Tibial nerve (tissue), 4 donors: ENCODE measurements around the gene TMC6.

ENCODE experiments used
- EP300 ChIP-seq, 2 donors: sonication (generic); formaldehyde crosslinking; IDR thresholded peaks; one replicate each; pipeline ENCODE4 v1.6.1; 2017; ENCODE audit warnings: antibody characterized with exemption in 2 of 2, mild to moderate bottlenecking in 1 of 2
- POLR2A ChIP-seq, 2 donors: fragments of 450-650 bp; IDR thresholded peaks; one replicate each; pipeline ENCODE4 v1.6.1; 2017; ENCODE audit warnings: antibody characterized with exemption in 2 of 2, mild to moderate bottlenecking in 2 of 2, moderate library complexity in 2 of 2
- TF ChIP-seq, protein P1 (sequence below), 5 experiments: fragments of 200-600 bp in 3 of 5; fragments of 450-650 bp in 2 of 5; sonication (generic) in 3 of 5; IDR thresholded peaks; one replicate each; pipeline ENCODE4 v1.5.1; 2016 to 2019; ENCODE audit warnings: antibody characterized with exemption in 5 of 5, mild to moderate bottlenecking in 3 of 5, moderate library complexity in 2 of 5

DNA sequence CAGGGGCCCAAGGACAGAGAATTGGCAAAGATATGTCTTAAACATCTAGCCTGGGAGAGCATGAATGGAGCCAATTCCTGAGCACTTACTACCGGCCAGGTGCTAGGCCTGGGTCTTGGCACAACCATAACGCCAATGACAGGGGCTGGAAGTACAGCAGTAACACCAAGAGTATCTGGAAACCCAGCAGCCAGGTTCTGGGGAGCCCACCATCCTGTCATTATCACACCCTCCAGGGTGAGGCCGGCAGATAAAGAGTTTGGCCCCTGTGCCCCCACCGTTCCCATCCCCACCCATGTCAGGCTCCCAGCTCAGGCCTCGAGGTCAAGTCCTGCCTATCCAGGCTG is 1.5 kb upstream of the TMC6 start:
- TF ChIP-seq, protein P1, sequence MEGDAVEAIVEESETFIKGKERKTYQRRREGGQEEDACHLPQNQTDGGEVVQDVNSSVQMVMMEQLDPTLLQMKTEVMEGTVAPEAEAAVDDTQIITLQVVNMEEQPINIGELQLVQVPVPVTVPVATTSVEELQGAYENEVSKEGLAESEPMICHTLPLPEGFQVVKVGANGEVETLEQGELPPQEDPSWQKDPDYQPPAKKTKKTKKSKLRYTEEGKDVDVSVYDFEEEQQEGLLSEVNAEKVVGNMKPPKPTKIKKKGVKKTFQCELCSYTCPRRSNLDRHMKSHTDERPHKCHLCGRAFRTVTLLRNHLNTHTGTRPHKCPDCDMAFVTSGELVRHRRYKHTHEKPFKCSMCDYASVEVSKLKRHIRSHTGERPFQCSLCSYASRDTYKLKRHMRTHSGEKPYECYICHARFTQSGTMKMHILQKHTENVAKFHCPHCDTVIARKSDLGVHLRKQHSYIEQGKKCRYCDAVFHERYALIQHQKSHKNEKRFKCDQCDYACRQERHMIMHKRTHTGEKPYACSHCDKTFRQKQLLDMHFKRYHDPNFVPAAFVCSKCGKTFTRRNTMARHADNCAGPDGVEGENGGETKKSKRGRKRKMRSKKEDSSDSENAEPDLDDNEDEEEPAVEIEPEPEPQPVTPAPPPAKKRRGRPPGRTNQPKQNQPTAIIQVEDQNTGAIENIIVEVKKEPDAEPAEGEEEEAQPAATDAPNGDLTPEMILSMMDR (IDR thresholded peaks at IDR 0.05): no peak
- TF ChIP-seq POLR2A (IDR thresholded peaks at IDR 0.05) (no peak), EP300 (IDR thresholded peaks at IDR 0.05) (no peak)
